Measurements from ENCODE around the gene CNPY1. TPM values are rescaled to one million over a fixed set of nuclear protein-coding genes. Genes with fewer than 3 reads are reported as not detected.
"Not testable (repeated sequence)": the region's sequence is repeated elsewhere in the genome, so short reads cannot be mapped to it uniquely, and the experiment has no call there.

The CNPY1 gene
- total and polyA plus RNA-seq, 5 experiments from 2014 or later, result not detected

DNA sequence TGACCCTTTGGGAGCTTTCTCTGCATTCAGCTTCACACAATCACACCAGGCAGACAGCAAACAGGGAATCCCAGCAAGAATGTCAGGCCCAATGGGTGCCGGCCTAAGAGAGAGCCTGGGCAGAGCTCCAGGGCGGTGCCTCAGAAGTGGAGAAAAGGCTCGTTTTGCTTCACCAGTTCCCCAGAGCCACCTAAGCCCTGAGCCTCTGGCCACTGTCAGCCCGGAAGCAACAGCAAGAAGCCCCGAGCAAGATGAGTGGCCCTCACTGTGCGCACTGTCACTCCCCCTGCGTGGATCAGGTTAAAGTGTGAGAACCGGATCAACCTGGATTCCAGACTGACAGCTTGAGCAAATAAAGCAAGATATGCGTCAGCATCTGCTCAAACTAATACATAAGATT, 14.7 kb downstream of the CNPY1 start:
- Mint-ChIP-seq H3K4me1 (peaks cover 11 to 19% (median 15%) of the 10 kb centered on the region in 4 donors), H3K27me3 (peaks cover 46 to 86% (median 65%) of the 10 kb centered on the region in 5 donors), H3K9me3 (peaks cover 0 to 2% (median 0%) of the 10 kb centered on the region in 9 donors), H3K36me3 (no peaks in the 10 kb centered on the region), H3K4me3 (peak overlapping the region in 3 of 10 donors; percentile 24 to 52 (median 48)), H3K27ac (peak overlapping the region in 1 of 10 donors; percentile 62)
- POLR2A ChIA-PET, result no interaction called here
- ATAC-seq (no peak), DNase-seq (no peak)

DNA sequence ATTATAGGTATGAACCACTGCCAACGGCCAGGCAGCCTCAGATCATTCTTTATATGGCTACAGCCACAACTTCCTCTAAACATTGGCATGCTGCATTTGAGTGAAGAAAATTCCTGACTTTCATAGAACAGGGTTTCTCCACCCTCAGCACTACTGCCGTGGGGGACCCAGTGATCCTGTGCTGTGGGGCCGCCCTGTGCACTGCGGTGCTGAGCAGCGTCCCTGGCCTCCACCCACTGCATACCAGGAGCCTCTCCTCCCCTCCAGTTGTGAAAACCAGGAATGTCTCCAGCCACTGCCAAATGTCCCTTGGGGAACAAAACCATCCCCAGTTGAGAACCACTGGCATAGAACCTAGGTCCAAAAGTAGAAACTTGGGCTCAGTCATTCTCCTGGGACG, 15.8 kb downstream of the CNPY1 start:
- Mint-ChIP-seq H3K9me3 (peaks cover 0 to 2% (median 0%) of the 10 kb centered on the region in 9 donors), H3K27ac (no peak overlapping the region), H3K4me1 (peaks cover 11 to 19% (median 15%) of the 10 kb centered on the region in 4 donors), H3K36me3 (no peaks in the 10 kb centered on the region), H3K27me3 (peaks cover 46 to 83% (median 67%) of the 10 kb centered on the region in 5 donors), H3K4me3 (no peak overlapping the region)
- POLR2A ChIA-PET, result interaction anchor here (0.7 kb wide), 1 partner anchor 175 kb away, joined by 5 read pairs; no protein-coding TSS in a partner anchor
- ATAC-seq, result no peak
- no peak for DNase-seq

DNA sequence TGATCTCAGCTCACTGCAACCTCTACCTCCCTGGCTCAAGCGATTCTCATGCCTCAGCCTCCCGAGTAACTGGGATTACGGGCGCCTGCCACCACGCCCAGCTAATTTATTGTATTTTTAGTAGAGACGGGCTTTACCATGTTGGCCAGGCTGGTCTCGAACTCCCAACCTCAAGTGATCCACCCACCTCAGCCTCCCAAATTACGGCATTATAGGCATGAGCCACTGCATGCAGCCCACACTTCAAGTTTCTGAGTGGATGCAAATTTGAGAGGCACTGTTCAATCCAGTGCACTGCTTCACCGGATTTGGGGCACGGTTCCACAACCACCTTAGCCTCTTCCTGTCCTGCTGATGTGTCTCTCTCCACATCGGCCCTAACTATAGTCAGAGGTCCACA, 16.5 kb downstream of the CNPY1 start:
- Mint-ChIP-seq H3K36me3 (no peaks in the 10 kb centered on the region), H3K27ac (no peak overlapping the region), H3K9me3 (peaks cover 0 to 2% (median 0%) of the 10 kb centered on the region in 9 donors), H3K4me3 (no peak overlapping the region), H3K27me3 (peaks cover 41 to 82% (median 65%) of the 10 kb centered on the region in 5 donors), H3K4me1 (peaks cover 11 to 19% (median 15%) of the 10 kb centered on the region in 4 donors)
- ATAC-seq (no peak), DNase-seq (no peak)
- POLR2A ChIA-PET, result no interaction called here

DNA sequence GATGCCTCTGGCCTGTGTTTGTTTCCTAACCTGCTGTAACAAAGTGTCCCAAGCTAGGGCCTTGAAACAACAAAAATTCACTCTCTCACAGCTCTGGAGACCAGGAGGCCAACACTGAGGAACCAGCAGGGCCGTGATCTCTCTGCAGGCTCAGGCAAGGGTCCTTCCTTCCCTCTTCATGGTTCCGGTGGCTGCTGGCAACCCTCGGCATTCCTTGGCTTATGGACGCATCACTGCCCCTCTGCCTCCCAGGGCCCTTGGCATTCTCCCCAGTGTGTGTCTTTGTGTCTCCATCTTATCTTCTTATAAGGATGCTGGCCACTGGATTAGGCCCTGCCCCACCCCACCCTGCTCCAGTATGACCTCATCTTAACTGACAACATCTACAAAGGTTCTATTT, 17.0 kb downstream of the CNPY1 start:
- Mint-ChIP-seq H3K27me3 (peaks cover 40 to 77% (median 61%) of the 10 kb centered on the region in 5 donors), H3K36me3 (no peaks in the 10 kb centered on the region), H3K9me3 (peaks cover 0 to 2% (median 0%) of the 10 kb centered on the region in 9 donors), H3K27ac (no peak overlapping the region), H3K4me3 (no peak overlapping the region), H3K4me1 (peaks cover 10 to 16% (median 14%) of the 10 kb centered on the region in 4 donors)
- POLR2A ChIA-PET, result no interaction called here
- DNase-seq (no peak), ATAC-seq (no peak)

DNA sequence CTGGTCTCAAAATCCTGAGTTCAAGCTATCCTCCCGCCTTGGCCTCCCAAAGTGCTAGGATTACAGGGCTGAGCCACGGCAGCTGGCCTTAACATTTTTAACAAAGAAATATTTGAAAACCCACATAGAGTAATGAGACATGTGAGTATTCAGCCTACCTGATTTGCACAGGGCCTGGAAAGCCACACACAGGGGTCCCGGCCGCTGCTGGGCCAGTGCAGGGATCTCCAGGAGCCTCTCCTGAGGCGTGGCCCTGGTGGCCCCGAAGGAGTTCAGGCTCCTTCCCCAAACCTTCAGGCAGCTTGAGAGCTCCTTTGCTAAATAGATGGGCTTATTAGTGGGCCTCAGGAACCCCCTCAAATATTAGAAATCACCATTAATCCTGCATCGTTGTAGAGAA, 18.7 kb downstream of the CNPY1 start:
- Mint-ChIP-seq H3K9me3 (peaks cover 0 to 2% (median 0%) of the 10 kb centered on the region in 9 donors), H3K27me3 (peaks cover 29 to 68% (median 51%) of the 10 kb centered on the region in 5 donors), H3K27ac (no peak overlapping the region), H3K36me3 (no peaks in the 10 kb centered on the region), H3K4me3 (no peak overlapping the region), H3K4me1 (peaks cover under 1 to 2% (median 1%) of the 10 kb centered on the region in 4 donors)
- DNase-seq, result no peak
- no peak for ATAC-seq
- POLR2A ChIA-PET, result no interaction called here

DNA sequence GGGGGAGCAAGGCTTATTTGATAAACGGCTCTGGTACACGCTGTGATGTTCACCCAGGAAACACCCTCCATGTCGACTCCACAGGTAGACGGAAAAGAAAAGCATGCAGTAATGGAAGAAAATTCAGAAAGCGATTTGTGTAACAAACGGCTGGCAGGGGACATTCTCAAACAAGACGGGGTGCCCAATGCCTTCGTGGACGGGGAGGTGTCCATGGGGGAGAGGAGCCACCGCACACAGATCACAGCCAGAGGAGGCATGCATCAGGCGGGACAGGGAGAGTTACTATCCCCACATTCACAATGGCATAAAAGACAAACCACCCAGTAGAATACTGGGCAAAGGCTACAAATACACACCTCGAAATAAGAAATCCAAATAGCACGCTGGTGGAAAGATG, 20.1 kb downstream of the CNPY1 start:
- ATAC-seq, result no peak
- Mint-ChIP-seq H3K4me1 (no peaks in the 10 kb centered on the region), H3K27me3 (peaks cover 21 to 59% (median 44%) of the 10 kb centered on the region in 5 donors), H3K9me3 (peaks cover 0 to 2% (median 0%) of the 10 kb centered on the region in 9 donors), H3K4me3 (no peak overlapping the region), H3K27ac (no peak overlapping the region), H3K36me3 (no peaks in the 10 kb centered on the region)
- POLR2A ChIA-PET, result no interaction called here
- no peak for DNase-seq

DNA sequence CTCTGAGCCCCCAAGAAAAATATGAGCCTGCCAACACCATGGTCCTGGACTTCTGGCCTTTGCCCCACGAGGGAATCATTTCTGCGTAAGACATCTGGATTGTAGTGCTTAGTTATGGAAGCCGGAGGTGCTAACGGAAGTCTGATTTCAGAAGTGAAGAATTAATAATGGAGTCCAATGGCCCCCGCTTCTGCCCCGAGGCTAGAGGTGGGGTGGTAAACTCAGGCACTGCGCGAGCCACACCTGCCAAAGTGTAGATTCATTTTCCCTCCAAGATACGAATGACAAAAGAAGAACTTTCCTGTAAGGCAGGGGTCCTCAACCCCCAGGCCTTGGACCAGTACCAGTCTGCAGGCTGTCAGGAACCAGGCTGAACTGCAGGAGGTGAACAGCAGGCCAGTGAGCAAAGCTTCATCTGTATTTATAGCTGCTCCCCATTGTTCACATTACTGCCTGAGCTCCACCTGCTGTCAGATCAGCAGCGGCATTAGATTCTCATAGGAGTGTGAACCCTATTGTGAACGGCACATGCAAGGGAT, 22.3 kb downstream of the CNPY1 start:
- Mint-ChIP-seq H3K27me3 (peaks cover 12 to 44% (median 36%) of the 10 kb centered on the region in 5 donors), H3K4me3 (no peak overlapping the region), H3K9me3 (no peaks in the 10 kb centered on the region), H3K27ac (peak overlapping the region in 1 of 10 donors; percentile 82), H3K36me3 (no peaks in the 10 kb centered on the region), H3K4me1 (no peaks in the 10 kb centered on the region)
- POLR2A ChIA-PET, result no interaction called here
- ATAC-seq (no peak), DNase-seq (no peak)

DNA sequence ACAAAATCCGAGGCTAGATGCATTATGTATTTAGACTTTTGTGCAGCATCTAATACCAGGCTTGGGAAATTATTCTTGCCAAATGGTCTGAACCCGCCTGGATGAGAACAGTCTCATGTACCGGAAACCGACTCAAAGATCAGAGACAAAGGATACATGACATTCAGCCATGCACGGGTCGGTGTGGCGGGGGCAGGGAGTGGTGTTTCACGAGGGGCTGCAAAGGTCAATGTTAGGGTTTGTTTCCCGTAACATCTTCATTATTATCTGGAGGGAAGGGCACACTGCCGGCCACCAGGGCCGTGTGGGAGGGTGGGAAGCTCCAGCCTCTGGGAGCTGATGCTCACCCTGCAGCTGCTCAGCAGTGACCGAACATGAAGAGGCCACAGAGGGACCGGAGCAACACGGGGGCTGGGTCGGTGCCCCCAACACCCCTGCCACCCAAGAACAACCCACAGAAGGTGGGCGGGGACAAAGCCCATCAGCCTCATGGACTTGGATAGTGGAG, 23.1 kb downstream of the CNPY1 start:
- DNase-seq (no peak), ATAC-seq (no peak)
- Mint-ChIP-seq H3K4me1 (no peaks in the 10 kb centered on the region), H3K9me3 (no peaks in the 10 kb centered on the region), H3K27ac (no peak overlapping the region), H3K27me3 (peaks cover 12 to 51% (median 34%) of the 10 kb centered on the region in 5 donors), H3K4me3 (no peak overlapping the region), H3K36me3 (no peaks in the 10 kb centered on the region)
- POLR2A ChIA-PET, result no interaction called here

DNA sequence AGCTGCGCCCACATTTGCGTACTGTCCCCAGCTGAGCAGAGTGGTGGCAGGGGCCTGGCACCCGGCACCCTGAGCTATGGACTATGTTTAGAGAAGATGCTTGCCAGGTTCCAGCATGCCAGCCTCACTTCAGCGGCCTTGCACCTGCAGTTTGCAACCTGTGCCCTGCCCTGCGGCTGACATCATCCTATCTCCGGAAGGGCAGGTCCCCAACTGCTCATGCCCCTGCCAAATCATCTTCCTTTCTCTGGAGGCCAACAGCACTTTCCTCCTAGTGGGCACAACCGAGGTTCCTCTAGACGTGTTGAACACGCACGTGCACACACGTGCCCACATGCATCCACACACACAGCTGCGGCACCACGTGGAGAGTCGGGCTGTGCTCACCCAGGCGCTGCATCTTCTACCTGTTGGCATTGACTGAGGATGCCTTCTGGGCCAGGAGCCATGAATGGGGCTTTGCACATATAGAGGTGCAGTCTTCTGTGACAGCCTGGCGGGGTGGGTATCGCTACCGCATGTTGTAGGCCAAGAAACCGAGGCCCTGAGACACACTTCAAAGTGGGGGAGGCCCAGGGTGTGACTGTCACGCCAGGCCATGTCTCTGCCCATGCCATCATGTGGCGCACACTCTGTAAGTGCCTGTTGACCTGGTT, 24.5 kb downstream of the CNPY1 start:
- Mint-ChIP-seq H3K4me3 (no peak overlapping the region), H3K27ac (no peak overlapping the region), H3K36me3 (no peaks in the 10 kb centered on the region), H3K27me3 (peaks cover 12 to 61% (median 42%) of the 10 kb centered on the region in 5 donors), H3K9me3 (no peaks in the 10 kb centered on the region), H3K4me1 (no peaks in the 10 kb centered on the region)
- DNase-seq (no peak), ATAC-seq (no peak)
- POLR2A ChIA-PET, result no interaction called here

DNA sequence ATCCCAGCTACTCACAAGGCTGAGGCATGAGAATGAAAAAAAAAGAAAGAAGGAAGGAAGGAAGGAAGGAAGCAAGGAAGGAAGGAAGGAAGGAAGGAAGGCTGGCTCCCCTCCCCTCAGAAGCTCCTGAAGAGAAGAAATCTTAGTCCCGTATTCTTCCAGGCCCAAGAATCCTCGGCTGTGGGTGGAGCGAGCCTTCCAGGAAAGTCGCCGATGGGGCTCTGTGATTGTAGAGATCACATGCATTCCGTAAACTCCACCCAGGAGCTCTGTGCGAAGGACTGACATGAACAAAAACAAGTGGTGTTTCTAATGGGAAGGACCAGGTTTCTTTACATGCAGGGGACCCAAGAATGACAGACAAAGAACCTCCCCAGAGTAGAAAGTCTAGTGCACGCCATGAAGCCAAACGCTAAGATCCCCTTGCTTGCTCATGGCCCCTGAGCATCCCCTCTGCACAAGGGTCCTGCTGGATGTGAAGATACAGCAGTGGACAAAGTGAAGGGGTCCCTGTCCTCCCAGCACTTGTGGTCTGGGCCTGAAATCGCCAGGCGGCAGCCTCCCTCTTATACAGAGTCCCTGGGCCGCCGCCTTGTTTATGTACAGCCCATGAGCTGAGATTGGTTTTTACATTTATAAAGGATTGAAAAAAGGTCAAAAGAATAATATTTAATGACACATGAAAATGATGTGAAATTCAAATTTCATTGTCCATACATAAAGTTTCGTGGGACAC, 25.2 kb downstream of the CNPY1 start:
- Mint-ChIP-seq H3K4me3 (no peak overlapping the region), H3K36me3 (no peaks in the 10 kb centered on the region), H3K27me3 (peaks cover 8 to 60% (median 35%) of the 10 kb centered on the region in 5 donors), H3K4me1 (no peaks in the 10 kb centered on the region), H3K9me3 (no peaks in the 10 kb centered on the region), H3K27ac (no peak overlapping the region)
- DNase-seq (no peak), ATAC-seq (no peak)
- POLR2A ChIA-PET, result no interaction called here

DNA sequence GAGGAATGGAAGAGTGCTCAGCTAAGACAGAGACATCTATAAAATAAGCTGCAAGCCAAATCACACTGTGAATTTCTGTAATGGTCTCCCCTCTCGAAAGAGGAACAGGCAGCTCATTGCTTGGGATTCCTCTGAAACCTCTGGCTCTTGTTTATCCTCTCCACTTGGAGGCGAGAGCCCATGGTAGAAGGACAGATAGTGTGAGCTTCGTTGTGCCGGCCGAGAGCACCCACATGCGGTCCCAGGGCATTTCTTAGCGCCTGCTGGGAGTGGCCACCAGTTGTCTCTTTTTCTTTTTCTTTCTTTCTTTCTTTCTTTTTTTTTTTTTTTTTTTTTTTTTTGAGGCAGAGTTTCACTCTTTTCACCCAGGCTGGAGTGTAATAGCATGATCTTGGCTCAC, 26.2 kb downstream of the CNPY1 start:
- H3K36me3 Mint-ChIP-seq, result no peaks in the 10 kb centered on the region
- no peak for DNase-seq
- peaks cover 16 to 60% (median 38%) of the 10 kb centered on the region in 5 donors for H3K27me3 Mint-ChIP-seq
- ATAC-seq, result no peak
- POLR2A ChIA-PET, result no interaction called here
- H3K4me1 Mint-ChIP-seq, result no peaks in the 10 kb centered on the region
- no peaks in the 10 kb centered on the region for H3K9me3 Mint-ChIP-seq
- H3K4me3 Mint-ChIP-seq, result no peak overlapping the region
- no peak overlapping the region for H3K27ac Mint-ChIP-seq

DNA sequence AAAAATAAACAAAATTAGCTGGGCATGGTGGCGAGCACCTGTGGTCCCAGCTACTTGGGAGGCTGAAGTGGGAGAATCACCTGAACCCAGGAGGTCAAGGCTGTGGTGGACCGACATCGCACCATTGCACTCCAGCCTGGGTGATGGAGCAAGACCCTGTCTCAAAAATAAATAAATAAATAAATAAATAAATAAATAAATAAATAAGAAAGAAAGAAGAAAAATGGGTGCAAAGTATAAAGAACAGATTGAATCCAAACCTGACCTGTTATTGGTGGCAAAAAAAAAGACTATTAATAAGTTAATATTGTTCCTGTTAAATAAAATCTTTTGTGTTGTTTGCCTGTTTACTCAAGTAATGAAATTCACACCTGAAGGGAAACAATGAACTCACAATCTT, 27.0 kb downstream of the CNPY1 start:
- H3K27ac Mint-ChIP-seq, POLR2A ChIA-PET, DNase-seq, H3K9me3 Mint-ChIP-seq, H3K36me3 Mint-ChIP-seq, ATAC-seq, H3K4me1 Mint-ChIP-seq, H3K4me3 Mint-ChIP-seq: not testable (repeated sequence)
- peaks cover 19 to 66% (median 40%) of the 10 kb centered on the region in 5 donors for H3K27me3 Mint-ChIP-seq

DNA sequence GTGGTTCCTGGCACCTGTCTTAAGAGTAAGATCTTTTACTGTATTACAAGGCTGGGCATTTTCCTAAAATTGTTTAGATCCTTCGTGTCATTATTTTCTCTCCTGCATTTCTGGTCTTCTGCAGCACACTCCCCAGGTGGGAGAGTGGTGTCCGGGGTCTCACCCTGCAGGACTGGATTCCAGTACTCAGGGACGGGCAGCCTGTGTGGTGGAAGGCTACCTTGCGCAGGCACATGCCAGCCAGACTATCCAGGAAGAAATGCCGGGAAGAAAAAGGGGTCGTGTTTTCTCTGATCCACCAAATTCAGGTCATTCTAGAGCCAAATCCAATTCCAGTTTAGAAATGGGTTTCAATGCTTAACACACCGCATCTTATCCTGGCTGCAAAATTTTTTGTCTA, 27.7 kb downstream of the CNPY1 start:
- H3K4me3 Mint-ChIP-seq, result no peak overlapping the region
- no peaks in the 10 kb centered on the region for H3K36me3 Mint-ChIP-seq
- H3K27me3 Mint-ChIP-seq, result peaks cover 22 to 74% (median 46%) of the 10 kb centered on the region in 5 donors
- ATAC-seq (no peak), DNase-seq (no peak)
- no peaks in the 10 kb centered on the region for H3K4me1 Mint-ChIP-seq
- POLR2A ChIA-PET, result no interaction called here
- no peak overlapping the region for H3K27ac Mint-ChIP-seq
- no peaks in the 10 kb centered on the region for H3K9me3 Mint-ChIP-seq

Measured in naive thymus-derived CD8-positive, alpha-beta T cell (primary cell).